RPMI8226 (cell line): ENCODE measurements around the gene FGG.
"Not testable (repeated sequence)": the region's sequence is repeated elsewhere in the genome, so short reads cannot be mapped to it uniquely, and the experiment has no call there.

ENCODE experiments used
- DNase-seq: peaks from one replicate; pipeline ENCODE4 v3.0.0-alpha.2; 2015

The FGG gene

GRCh38 chr4:154609532-154609931 is 2.9 kb downstream of the FGG start:
- DNase-seq = no peak

- DNase-seq = no peak
Observed at GRCh38 chr4:154608361-154609252, 3.8 kb downstream of the FGG start.

GRCh38 chr4:154606728-154607723 is 5.4 kb downstream of the FGG start:
- DNase-seq = no peak

- no peak for DNase-seq
Observed at GRCh38 chr4:154604696-154605200, 7.7 kb downstream of the FGG start.

- DNase-seq = no peak
Observed at GRCh38 chr4:154603033-154603943, 9.2 kb downstream of the FGG start.

- no peak for DNase-seq
Observed at GRCh38 chr4:154602404-154603020, 9.9 kb downstream of the FGG start.

GRCh38 chr4:154597798-154598774 is 14.4 kb downstream of the FGG start:
- DNase-seq = no peak

GRCh38 chr4:154597281-154597680 is 15.2 kb downstream of the FGG start:
- not testable (repeated sequence) for DNase-seq

GRCh38 chr4:154595807-154596206 is 16.6 kb downstream of the FGG start:
- no peak for DNase-seq

- not testable (repeated sequence) for DNase-seq
Observed at GRCh38 chr4:154594343-154594742, 18.1 kb downstream of the FGG start.

GRCh38 chr4:154593868-154594267 is 18.6 kb downstream of the FGG start:
- no peak for DNase-seq

GRCh38 chr4:154591890-154592289 is 20.6 kb downstream of the FGG start:
- DNase-seq = no peak

- no peak for DNase-seq
Observed at GRCh38 chr4:154590329-154591006, 22.0 kb downstream of the FGG start, which contains the start of gene FGA. Gene FGA, minus strand, starts transcription at chr4:154590742. Its CDS starts 55 bp downstream, at chr4:154590687.

- DNase-seq = no peak
Observed at GRCh38 chr4:154589296-154590197, 22.9 kb downstream of the FGG start.

GRCh38 chr4:154588198-154588597 is 24.3 kb downstream of the FGG start:
- DNase-seq = no peak

- DNase-seq = no peak
Observed at GRCh38 chr4:154586296-154587033, 26.0 kb downstream of the FGG start.

- no peak for DNase-seq
Observed at GRCh38 chr4:154585369-154586018, 27.0 kb downstream of the FGG start.
